ENCODE data around the gene TRABD2A. TPM values are rescaled to one million over a fixed set of nuclear protein-coding genes. Genes with fewer than 3 reads are reported as not detected.

TRABD2A gene
- total and polyA plus RNA-seq, 2 of the 13 experiments (the other 11 are each of a cell fraction or from before 2014, with no cell fraction given): 0.15 TPM; not detected in 1

- peak; percentile 82; the same call in 1 of the 2 replicates for TF ChIP-seq PAWR (CRISPR knock-in tag; IDR thresholded peaks at IDR 0.05; ENCODE audit: borderline replicate concordance)
- TF ChIP-seq TCF12 (IDR thresholded peaks at IDR 0.05): no peak
- TF ChIP-seq TCF12 (CRISPR knock-in tag; IDR thresholded peaks at IDR 0.05): 0 out of 2 replicates have a peak, but pooled peaks have one; percentile 58
- TF ChIP-seq JUND (CRISPR knock-in tag; IDR thresholded peaks at IDR 0.05): no peak; the same call in 1 of the 2 replicates
- peak; percentile 94 for TF ChIP-seq CBX1 (IDR thresholded peaks at IDR 0.05; ENCODE audit: low read depth)
- TF ChIP-seq NCOR1 (IDR thresholded peaks at IDR 0.05; ENCODE audit: borderline replicate concordance, low read length): peak; percentile 66; the same call in 1 of the 2 replicates
- peak; percentile 93 for TF ChIP-seq TGIF2 (CRISPR knock-in tag; IDR thresholded peaks at IDR 0.05)
- TF ChIP-seq, protein P1, sequence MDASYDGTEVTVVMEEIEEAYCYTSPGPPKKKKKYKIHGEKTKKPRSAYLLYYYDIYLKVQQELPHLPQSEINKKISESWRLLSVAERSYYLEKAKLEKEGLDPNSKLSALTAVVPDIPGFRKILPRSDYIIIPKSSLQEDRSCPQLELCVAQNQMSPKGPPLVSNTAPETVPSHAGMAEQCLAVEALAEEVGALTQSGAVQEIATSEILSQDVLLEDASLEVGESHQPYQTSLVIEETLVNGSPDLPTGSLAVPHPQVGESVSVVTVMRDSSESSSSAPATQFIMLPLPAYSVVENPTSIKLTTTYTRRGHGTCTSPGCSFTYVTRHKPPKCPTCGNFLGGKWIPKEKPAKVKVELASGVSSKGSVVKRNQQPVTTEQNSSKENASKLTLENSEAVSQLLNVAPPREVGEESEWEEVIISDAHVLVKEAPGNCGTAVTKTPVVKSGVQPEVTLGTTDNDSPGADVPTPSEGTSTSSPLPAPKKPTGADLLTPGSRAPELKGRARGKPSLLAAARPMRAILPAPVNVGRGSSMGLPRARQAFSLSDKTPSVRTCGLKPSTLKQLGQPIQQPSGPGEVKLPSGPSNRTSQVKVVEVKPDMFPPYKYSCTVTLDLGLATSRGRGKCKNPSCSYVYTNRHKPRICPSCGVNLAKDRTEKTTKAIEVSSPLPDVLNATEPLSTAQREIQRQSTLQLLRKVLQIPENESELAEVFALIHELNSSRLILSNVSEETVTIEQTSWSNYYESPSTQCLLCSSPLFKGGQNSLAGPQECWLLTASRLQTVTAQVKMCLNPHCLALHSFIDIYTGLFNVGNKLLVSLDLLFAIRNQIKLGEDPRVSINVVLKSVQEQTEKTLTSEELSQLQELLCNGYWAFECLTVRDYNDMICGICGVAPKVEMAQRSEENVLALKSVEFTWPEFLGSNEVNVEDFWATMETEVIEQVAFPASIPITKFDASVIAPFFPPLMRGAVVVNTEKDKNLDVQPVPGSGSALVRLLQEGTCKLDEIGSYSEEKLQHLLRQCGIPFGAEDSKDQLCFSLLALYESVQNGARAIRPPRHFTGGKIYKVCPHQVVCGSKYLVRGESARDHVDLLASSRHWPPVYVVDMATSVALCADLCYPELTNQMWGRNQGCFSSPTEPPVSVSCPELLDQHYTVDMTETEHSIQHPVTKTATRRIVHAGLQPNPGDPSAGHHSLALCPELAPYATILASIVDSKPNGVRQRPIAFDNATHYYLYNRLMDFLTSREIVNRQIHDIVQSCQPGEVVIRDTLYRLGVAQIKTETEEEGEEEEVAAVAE (CRISPR knock-in tag; IDR thresholded peaks at IDR 0.05; ENCODE audit: borderline replicate concordance): peak; percentile 94
- peak; percentile 65; the same call in 1 of the 2 replicates for TF ChIP-seq ZNF644 (CRISPR knock-in tag; IDR thresholded peaks at IDR 0.05; ENCODE audit: low read depth)
- TF ChIP-seq ARID2 (CRISPR knock-in tag; IDR thresholded peaks at IDR 0.05; ENCODE audit: borderline replicate concordance): peak; percentile 78; the same call in 1 of the 2 replicates
- TF ChIP-seq NR2C2 (CRISPR knock-in tag; IDR thresholded peaks at IDR 0.05; ENCODE audit: borderline replicate concordance): peak; percentile 57; the same call in 1 of the 2 replicates
- peak; percentile 54; the same call in 1 of the 2 replicates for TF ChIP-seq SNAPC2 (CRISPR knock-in tag; IDR thresholded peaks at IDR 0.05)
- peak; percentile 96; the same call in 1 of the 2 replicates for TF ChIP-seq MTA1 (CRISPR knock-in tag; IDR thresholded peaks at IDR 0.05; ENCODE audit: borderline replicate concordance)
- peak; percentile 37; the same call in 1 of the 2 replicates for TF ChIP-seq ZNF552 (CRISPR knock-in tag; IDR thresholded peaks at IDR 0.05; ENCODE audit: borderline replicate concordance)
- peak; percentile 87; the same call in 1 of the 2 replicates for TF ChIP-seq ZNF572 (CRISPR knock-in tag; IDR thresholded peaks at IDR 0.05)
- TF ChIP-seq ZNF614 (CRISPR knock-in tag; IDR thresholded peaks at IDR 0.05; ENCODE audit: borderline replicate concordance): peak; percentile 99
- TF ChIP-seq TARDBP (CRISPR knock-in tag; IDR thresholded peaks at IDR 0.05): peak; percentile 94
- TF ChIP-seq CEBPB (IDR thresholded peaks at IDR 0.05; ENCODE audit: borderline replicate concordance, low read depth, low read length): peak; percentile 99
- TF ChIP-seq MAZ (IDR thresholded peaks at IDR 0.05; ENCODE audit: borderline replicate concordance, low read depth, low read length): peak; percentile 58; the same call in 1 of the 2 replicates
- TF ChIP-seq MAZ (CRISPR knock-in tag; IDR thresholded peaks at IDR 0.05; ENCODE audit: low read depth): peak; percentile 90
- peak; percentile 99 for TF ChIP-seq KDM4B (CRISPR knock-in tag; IDR thresholded peaks at IDR 0.05)
- peak; percentile 60; the same call in 1 of the 2 replicates for TF ChIP-seq ZBTB38 (CRISPR knock-in tag; IDR thresholded peaks at IDR 0.05)
- TF ChIP-seq PATZ1 (CRISPR knock-in tag; IDR thresholded peaks at IDR 0.05): peak; percentile 70
- peak; percentile 83; the same call in 1 of the 2 replicates for TF ChIP-seq ZNF329 (CRISPR knock-in tag; IDR thresholded peaks at IDR 0.05; ENCODE audit: low read depth)
- TF ChIP-seq TMF1 (CRISPR knock-in tag; IDR thresholded peaks at IDR 0.05; ENCODE audit: low read depth): no peak; the same call in 1 of the 2 replicates
These were observed 45.0 kb upstream of the TRABD2A start (continued) for GRCh38 chr2:84925724-84926376.
